ENCODE measurements around the gene ARID5A. TPM values are rescaled to one million over a fixed set of nuclear protein-coding genes. Genes with fewer than 3 reads are reported as not detected.

The ARID5A gene
- polyA plus RNA-seq, 3 donors, result 27.8 to 38.8 (median 37.7) TPM

DNA sequence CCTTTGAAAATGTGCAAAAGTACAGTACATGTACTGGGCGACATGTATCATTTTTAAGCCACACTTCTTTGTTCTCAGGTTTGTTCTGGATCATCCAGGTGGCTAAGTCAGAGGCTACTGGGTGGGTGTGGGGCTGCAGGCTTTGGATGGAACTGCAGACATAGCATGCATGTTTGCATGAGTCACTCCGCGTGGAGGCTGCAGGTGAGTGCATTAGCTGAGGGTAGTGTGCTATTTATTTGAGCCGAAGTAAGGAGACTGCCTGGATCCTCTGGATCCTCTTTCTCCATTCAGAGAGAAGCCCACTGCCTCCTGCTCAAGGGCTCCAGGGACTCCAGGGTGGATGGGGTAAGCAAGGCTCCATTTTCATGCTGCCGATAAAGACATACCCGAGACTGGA, 22.0 kb upstream of the ARID5A start:
- intact Hi-C loops (cut with micrococcal nuclease), result no loop called here

DNA sequence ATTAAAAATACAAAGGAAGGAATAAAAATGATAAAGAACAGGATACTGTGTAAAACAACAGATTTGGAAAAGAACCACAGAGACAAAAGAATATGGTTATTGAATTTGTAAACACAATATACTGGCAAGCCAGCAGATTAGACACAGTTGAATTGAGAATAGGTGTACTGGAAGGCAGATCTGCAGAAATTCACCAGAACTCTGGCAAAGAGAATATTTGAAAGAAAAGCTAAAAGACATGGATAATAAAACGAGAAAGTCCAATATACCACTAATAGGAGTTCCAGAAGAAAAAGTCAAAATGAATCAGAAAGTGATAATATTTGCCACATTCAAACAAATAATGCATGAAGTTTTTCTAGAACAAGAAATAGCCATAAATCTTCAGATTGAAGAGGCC, 19.5 kb upstream of the ARID5A start:
- H3K4me2 ChIP-seq (replicated peaks; ENCODE audit: extremely low read depth, low read length, poor library complexity, severe bottlenecking), result no peak overlapping the region
- H3K4me3 Mint-ChIP-seq, result no peak overlapping the region
- peaks cover 3 to 7% (median 4%) of the 10 kb centered on the region in 3 donors for H3K27me3 Mint-ChIP-seq (ENCODE audit: low read depth in 3 of 3)
- no peaks in the 10 kb centered on the region for H3K27me3 ChIP-seq (ENCODE audit: control insufficient read depth in 2 of 2, insufficient read depth in 2 of 2, low read length in 2 of 2)
- H3K9me3 Mint-ChIP-seq, result peaks cover 7 to 14% (median 11%) of the 10 kb centered on the region in 7 donors
- no peak overlapping the region for H3K27ac ChIP-seq (ENCODE audit: low read depth in 1 of 2, low read length in 2 of 2)
- H3K4me1 Mint-ChIP-seq, result peaks cover 5% of the 10 kb centered on the region
- no peaks in the 10 kb centered on the region for H3K79me2 ChIP-seq (ENCODE audit: insufficient read depth, low read length)
- H2AFZ ChIP-seq (ENCODE audit: insufficient read depth, low read depth, low read length, poor library complexity, severe bottlenecking), result no peak overlapping the region
- no peaks in the 10 kb centered on the region for H3K36me3 ChIP-seq (replicated peaks in 1 of 2; ENCODE audit: control insufficient read depth in 1 of 2, insufficient read depth in 2 of 2, low read length in 2 of 2)
- intact Hi-C loops (cut with micrococcal nuclease), result no loop called here
- no peak overlapping the region for H3K4me3 ChIP-seq (replicated peaks in 1 of 3; ENCODE audit: low read depth in 2 of 3, low read length in 3 of 3)
- DNase-seq, result no peak
- H3K9me3 ChIP-seq (replicated peaks in 1 of 2; ENCODE audit: control insufficient read depth in 1 of 2, insufficient read depth in 1 of 2, low read length in 2 of 2), result peaks cover 0 to 4% of the 10 kb centered on the region in 2 donors
- no peak overlapping the region for H3K9ac ChIP-seq (ENCODE audit: insufficient read depth, low read length, poor library complexity, severe bottlenecking)
- no peak overlapping the region for H3K27ac Mint-ChIP-seq
- WGBS (ENCODE audit: insufficient coverage), result no CpG with 5 or more reads among the region's 1 CpG
- TF ChIP-seq, protein P1, sequence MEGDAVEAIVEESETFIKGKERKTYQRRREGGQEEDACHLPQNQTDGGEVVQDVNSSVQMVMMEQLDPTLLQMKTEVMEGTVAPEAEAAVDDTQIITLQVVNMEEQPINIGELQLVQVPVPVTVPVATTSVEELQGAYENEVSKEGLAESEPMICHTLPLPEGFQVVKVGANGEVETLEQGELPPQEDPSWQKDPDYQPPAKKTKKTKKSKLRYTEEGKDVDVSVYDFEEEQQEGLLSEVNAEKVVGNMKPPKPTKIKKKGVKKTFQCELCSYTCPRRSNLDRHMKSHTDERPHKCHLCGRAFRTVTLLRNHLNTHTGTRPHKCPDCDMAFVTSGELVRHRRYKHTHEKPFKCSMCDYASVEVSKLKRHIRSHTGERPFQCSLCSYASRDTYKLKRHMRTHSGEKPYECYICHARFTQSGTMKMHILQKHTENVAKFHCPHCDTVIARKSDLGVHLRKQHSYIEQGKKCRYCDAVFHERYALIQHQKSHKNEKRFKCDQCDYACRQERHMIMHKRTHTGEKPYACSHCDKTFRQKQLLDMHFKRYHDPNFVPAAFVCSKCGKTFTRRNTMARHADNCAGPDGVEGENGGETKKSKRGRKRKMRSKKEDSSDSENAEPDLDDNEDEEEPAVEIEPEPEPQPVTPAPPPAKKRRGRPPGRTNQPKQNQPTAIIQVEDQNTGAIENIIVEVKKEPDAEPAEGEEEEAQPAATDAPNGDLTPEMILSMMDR (IDR thresholded peaks at IDR 0.05), result no peak
- H3K36me3 Mint-ChIP-seq, result no peaks in the 10 kb centered on the region
- no peaks in the 10 kb centered on the region for H4K20me1 ChIP-seq (ENCODE audit: insufficient read depth, low read length)
- no peaks in the 10 kb centered on the region for H3K4me1 ChIP-seq (ENCODE audit: control insufficient read depth in 1 of 2, insufficient read depth in 2 of 2, low read length in 2 of 2)

More for the DNA sequence above, 22.0 kb upstream of the ARID5A start:
- Histone ChIP-seq H3K79me2 (ENCODE audit: insufficient read depth, low read length) (no peaks in the 10 kb centered on the region), H3K9me3 (replicated peaks in 1 of 2; ENCODE audit: control insufficient read depth in 1 of 2, insufficient read depth in 1 of 2, low read length in 2 of 2) (peaks cover 0 to 4% of the 10 kb centered on the region in 2 donors), H3K9ac (ENCODE audit: insufficient read depth, low read length, poor library complexity, severe bottlenecking) (no peak overlapping the region), H3K4me2 (replicated peaks; ENCODE audit: extremely low read depth, low read length, poor library complexity, severe bottlenecking) (no peak overlapping the region), H3K27me3 (ENCODE audit: control insufficient read depth in 2 of 2, insufficient read depth in 2 of 2, low read length in 2 of 2) (peaks cover 0 to 3% of the 10 kb centered on the region in 2 donors), H3K4me1 (ENCODE audit: control insufficient read depth in 1 of 2, insufficient read depth in 2 of 2, low read length in 2 of 2) (peaks cover 0 to 3% of the 10 kb centered on the region in 2 donors), H3K4me3 (replicated peaks in 1 of 3; ENCODE audit: low read depth in 2 of 3, low read length in 3 of 3) (no peak overlapping the region), H3K27ac (ENCODE audit: low read depth in 1 of 2, low read length in 2 of 2) (no peak overlapping the region), H4K20me1 (ENCODE audit: insufficient read depth, low read length) (no peaks in the 10 kb centered on the region), H2AFZ (ENCODE audit: insufficient read depth, low read depth, low read length, poor library complexity, severe bottlenecking) (no peak overlapping the region), H3K36me3 (replicated peaks in 1 of 2; ENCODE audit: control insufficient read depth in 1 of 2, insufficient read depth in 2 of 2, low read length in 2 of 2) (no peaks in the 10 kb centered on the region)
- Mint-ChIP-seq H3K27me3 (ENCODE audit: low read depth in 3 of 3) (peaks cover 4 to 9% (median 7%) of the 10 kb centered on the region in 3 donors), H3K4me1 (no peaks in the 10 kb centered on the region), H3K36me3 (no peaks in the 10 kb centered on the region), H3K9me3 (peaks cover 7 to 14% (median 11%) of the 10 kb centered on the region in 7 donors), H3K27ac (no peak overlapping the region), H3K4me3 (no peak overlapping the region)
- no peak for DNase-seq
- WGBS (ENCODE audit: insufficient coverage), result 94% methylated on average over 5 of the region's 6 CpGs
- TF ChIP-seq, protein P1 (IDR thresholded peaks at IDR 0.05), result no peak
